Measurements from ENCODE around the gene PAX2. TPM values are rescaled to one million over a fixed set of nuclear protein-coding genes. Genes with fewer than 3 reads are reported as not detected.

PAX2 gene
- total RNA-seq, 1 donor from 2014 or later, result 0.07 TPM

GRCh38 chr10:100739517-100740368 lies 5.6 kb upstream of the PAX2 start:
- Mint-ChIP-seq H3K27me3 (peaks cover 93% of the 10 kb centered on the region), H3K36me3 (ENCODE audit: low read depth) (peaks cover 2% of the 10 kb centered on the region), H3K4me1 (peaks cover 17% of the 10 kb centered on the region), H3K9me3 (no peaks in the 10 kb centered on the region), H3K27ac (no peak overlapping the region), H3K4me3 (no peak overlapping the region)
- no peak for DNase-seq
- intact Hi-C loops (cut with micrococcal nuclease), result loop anchor here (5.0 kb wide), 4 partner anchors 88 to 1207 kb away; partner anchors contain the start of gene NKX2-3

GRCh38 chr10:100740476-100741377 lies 4.7 kb upstream of the PAX2 start:
- H3K9me3 Mint-ChIP-seq, result no peaks in the 10 kb centered on the region
- peaks cover 92% of the 10 kb centered on the region for H3K27me3 Mint-ChIP-seq
- H3K27ac Mint-ChIP-seq, result peak overlapping the region; percentile 41
- intact Hi-C loops (cut with micrococcal nuclease), result loop anchor here (5.0 kb wide), 4 partner anchors 87 to 1208 kb away; partner anchors contain the start of gene NKX2-3
- peaks cover 16% of the 10 kb centered on the region for H3K4me1 Mint-ChIP-seq
- no peak overlapping the region for H3K4me3 Mint-ChIP-seq
- peaks cover 2% of the 10 kb centered on the region for H3K36me3 Mint-ChIP-seq (ENCODE audit: low read depth)
- no peak for DNase-seq

- Mint-ChIP-seq H3K9me3 (no peaks in the 10 kb centered on the region), H3K27me3 (peaks cover 90% of the 10 kb centered on the region), H3K4me1 (peaks cover 20% of the 10 kb centered on the region), H3K27ac (no peak overlapping the region), H3K4me3 (no peak overlapping the region), H3K36me3 (ENCODE audit: low read depth) (peaks cover 5% of the 10 kb centered on the region)
- intact Hi-C loops (cut with micrococcal nuclease), result loop anchor here (2.0 to 5.0 kb wide), 6 partner anchors 13 to 1209 kb away; partner anchors contain the start of gene NKX2-3
- DNase-seq, result no peak
Observed at GRCh38 chr10:100741378-100742075, 3.9 kb upstream of the PAX2 start.

GRCh38 chr10:100742076-100742771 lies 3.2 kb upstream of the PAX2 start:
- Mint-ChIP-seq H3K9me3 (no peaks in the 10 kb centered on the region), H3K4me3 (no peak overlapping the region), H3K27me3 (peaks cover 90% of the 10 kb centered on the region), H3K36me3 (ENCODE audit: low read depth) (peaks cover 3% of the 10 kb centered on the region), H3K4me1 (peaks cover 21% of the 10 kb centered on the region), H3K27ac (no peak overlapping the region)
- intact Hi-C loops (cut with micrococcal nuclease), result loop anchor here (2.0 to 5.0 kb wide), 6 partner anchors 13 to 1210 kb away; partner anchors contain the start of gene NKX2-3
- no peak for DNase-seq

GRCh38 chr10:100742936-100743335 lies 2.4 kb upstream of the PAX2 start:
- Mint-ChIP-seq H3K4me1 (peaks cover 18% of the 10 kb centered on the region), H3K4me3 (no peak overlapping the region), H3K27me3 (peaks cover 87% of the 10 kb centered on the region), H3K36me3 (ENCODE audit: low read depth) (peaks cover 3% of the 10 kb centered on the region), H3K27ac (no peak overlapping the region), H3K9me3 (no peaks in the 10 kb centered on the region)
- DNase-seq, result no peak
- intact Hi-C loops (cut with micrococcal nuclease), result loop anchor here (1.0 to 5.0 kb wide), 8 partner anchors 14 to 1211 kb away; partner anchors contain the start of gene NKX2-3

GRCh38 chr10:100743626-100744135 lies 1.7 kb upstream of the PAX2 start:
- peak; percentile 82 for DNase-seq
- peaks cover 84% of the 10 kb centered on the region for H3K27me3 Mint-ChIP-seq
- no peak overlapping the region for H3K4me3 Mint-ChIP-seq
- intact Hi-C loops (cut with micrococcal nuclease), result loop anchor here (1.0 to 5.0 kb wide), 8 partner anchors 15 to 1211 kb away; partner anchors contain the start of gene NKX2-3
- H3K4me1 Mint-ChIP-seq, result peaks cover 16% of the 10 kb centered on the region
- H3K9me3 Mint-ChIP-seq, result no peaks in the 10 kb centered on the region
- H3K36me3 Mint-ChIP-seq (ENCODE audit: low read depth), result peaks cover 3% of the 10 kb centered on the region
- peak overlapping the region; percentile 41 for H3K27ac Mint-ChIP-seq

- Mint-ChIP-seq H3K27me3 (peaks cover 83% of the 10 kb centered on the region), H3K36me3 (ENCODE audit: low read depth) (peaks cover 3% of the 10 kb centered on the region), H3K27ac (no peak overlapping the region), H3K4me1 (peaks cover 16% of the 10 kb centered on the region), H3K9me3 (no peaks in the 10 kb centered on the region), H3K4me3 (peak overlapping the region; percentile 15)
- DNase-seq, result peak; percentile 70
- intact Hi-C loops (cut with micrococcal nuclease), result loop anchor here (5.0 kb wide), 4 partner anchors 83 to 1212 kb away; partner anchors contain the start of gene NKX2-3
Observed at GRCh38 chr10:100744136-100744986, 1.0 kb upstream of the PAX2 start.

GRCh38 chr10:100745882-100746783 lies 751 bp downstream of the PAX2 start:
- DNase-seq, result no peak
- H3K27me3 Mint-ChIP-seq, result peaks cover 81% of the 10 kb centered on the region
- H3K36me3 Mint-ChIP-seq (ENCODE audit: low read depth), result peaks cover 3% of the 10 kb centered on the region
- H3K4me1 Mint-ChIP-seq, result peaks cover 14% of the 10 kb centered on the region
- intact Hi-C loops (cut with micrococcal nuclease), result loop anchor here (5.0 kb wide), 1 partner anchor 34 kb away; no protein-coding TSS in a partner anchor
- H3K4me3 Mint-ChIP-seq, result peak overlapping the region; percentile 18
- H3K27ac Mint-ChIP-seq, result peak overlapping the region; percentile 73
- H3K9me3 Mint-ChIP-seq, result no peaks in the 10 kb centered on the region

- DNase-seq, result no peak
- H3K4me3 Mint-ChIP-seq, result peak overlapping the region; percentile 18
- peaks cover 3% of the 10 kb centered on the region for H3K36me3 Mint-ChIP-seq (ENCODE audit: low read depth)
- H3K27ac Mint-ChIP-seq, result peak overlapping the region; percentile 39
- H3K9me3 Mint-ChIP-seq, result no peaks in the 10 kb centered on the region
- intact Hi-C loops (cut with micrococcal nuclease), result loop anchor here (5.0 kb wide), 1 partner anchor 35 kb away; no protein-coding TSS in a partner anchor
- peaks cover 80% of the 10 kb centered on the region for H3K27me3 Mint-ChIP-seq
- H3K4me1 Mint-ChIP-seq, result peaks cover 14% of the 10 kb centered on the region
Observed at GRCh38 chr10:100746784-100747455, 1.5 kb downstream of the PAX2 start.

- intact Hi-C loops (cut with micrococcal nuclease), result loop anchor here (5.0 kb wide), 1 partner anchor 35 kb away; no protein-coding TSS in a partner anchor
- peak overlapping the region; percentile 12 for H3K27ac Mint-ChIP-seq
- H3K27me3 Mint-ChIP-seq, result peaks cover 81% of the 10 kb centered on the region
- H3K4me1 Mint-ChIP-seq, result peaks cover 14% of the 10 kb centered on the region
- H3K9me3 Mint-ChIP-seq, result no peaks in the 10 kb centered on the region
- no peak overlapping the region for H3K4me3 Mint-ChIP-seq
- DNase-seq, result no peak
- H3K36me3 Mint-ChIP-seq (ENCODE audit: low read depth), result peaks cover 3% of the 10 kb centered on the region
Observed at GRCh38 chr10:100747456-100748230, 2.3 kb downstream of the PAX2 start.
